ENCODE data around the gene ALX4.

The ALX4 gene

GRCh38 chr11:44243086-44243485 lies 66.9 kb downstream of the ALX4 start:
- ATAC-seq, result no peak

GRCh38 chr11:44241851-44242250 lies 68.1 kb downstream of the ALX4 start:
- ATAC-seq, result no peak

- ATAC-seq, result no peak
Observed at GRCh38 chr11:44237156-44237555, 72.8 kb downstream of the ALX4 start.

DNA sequence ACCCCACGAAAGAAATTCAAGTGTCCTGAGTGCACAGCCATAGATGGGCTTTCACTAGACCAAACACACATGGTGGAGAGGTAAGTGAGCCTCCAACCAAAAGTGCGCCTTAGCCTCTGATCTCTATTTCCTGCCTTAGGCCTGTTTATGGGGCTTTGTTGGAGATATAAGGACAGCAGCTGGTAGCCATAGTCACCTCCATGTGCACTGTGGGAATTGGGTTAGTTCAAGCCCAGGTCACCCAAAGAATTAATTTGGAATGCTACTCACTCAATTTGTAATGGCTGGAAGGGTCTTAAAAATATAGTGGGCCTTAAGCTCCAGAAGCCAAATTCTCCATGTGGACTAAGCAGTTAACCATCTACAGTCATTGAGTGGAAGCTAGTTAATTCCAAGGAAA lies 73.6 kb downstream of the ALX4 start:
- ATAC-seq, result no peak

- ATAC-seq, result no peak
Observed at GRCh38 chr11:44235765-44236201, 74.2 kb downstream of the ALX4 start.

DNA sequence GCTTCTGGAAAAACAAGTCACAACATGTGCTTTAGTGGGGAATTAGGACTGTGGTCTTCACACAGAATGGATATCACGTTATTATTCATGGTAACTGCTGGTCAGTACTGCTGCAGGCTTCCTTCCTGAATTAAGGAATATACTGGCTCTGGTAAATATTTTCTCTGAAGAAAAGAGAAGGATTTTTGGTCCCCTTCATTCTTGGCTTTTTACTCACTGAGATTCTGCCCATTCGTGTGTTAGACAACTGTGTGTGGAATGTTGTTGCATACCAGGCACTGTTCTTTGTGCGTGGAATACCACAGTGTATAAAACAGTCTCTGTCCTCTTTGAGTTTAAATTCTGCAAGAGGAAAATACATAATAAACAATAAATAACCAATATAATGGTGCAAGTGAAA lies 80.3 kb downstream of the ALX4 start:
- no peak for ATAC-seq

DNA sequence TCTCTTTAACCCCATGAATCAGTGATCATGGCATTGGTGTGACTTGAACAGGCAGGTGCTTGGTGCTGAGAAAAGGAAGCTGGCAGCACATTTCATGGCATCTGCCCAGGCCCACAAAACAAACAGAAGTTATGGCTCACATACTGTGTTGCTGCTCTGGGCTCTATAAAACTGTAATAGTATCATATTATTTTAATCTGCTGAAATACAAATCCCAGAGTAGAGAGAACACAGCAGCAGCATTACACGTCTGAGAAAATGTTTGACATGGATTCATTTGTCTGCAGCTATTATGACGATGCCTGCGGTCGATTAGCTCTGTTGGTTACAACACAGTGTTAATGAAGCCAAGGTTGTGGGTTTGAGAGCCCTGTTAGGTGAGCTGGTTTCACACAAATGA lies 80.8 kb downstream of the ALX4 start:
- ATAC-seq, result no peak

GRCh38 chr11:44228379-44228778 lies 81.6 kb downstream of the ALX4 start:
- ATAC-seq, result no peak

DNA sequence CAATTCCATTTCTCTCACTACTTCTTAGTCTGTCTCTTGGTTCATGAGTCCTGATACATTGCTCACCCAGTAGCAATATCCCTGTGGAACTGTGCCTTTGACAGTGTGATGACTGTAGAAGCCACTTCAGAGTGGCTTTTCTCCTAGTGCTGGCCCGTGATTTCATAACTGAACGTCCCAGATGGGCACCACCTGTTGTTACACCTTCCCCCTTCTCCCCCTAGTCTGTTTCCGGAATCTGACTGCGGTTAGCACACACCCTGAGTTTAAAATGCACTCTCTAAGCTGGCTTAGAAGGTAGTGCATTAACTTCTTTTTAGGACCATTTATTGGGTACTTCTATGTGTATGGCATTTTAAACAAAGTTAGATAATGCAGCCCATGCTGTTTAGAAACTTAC lies 83.0 kb downstream of the ALX4 start:
- no peak for ATAC-seq

GRCh38 chr11:44226490-44226889 lies 83.4 kb downstream of the ALX4 start:
- no peak for ATAC-seq

DNA sequence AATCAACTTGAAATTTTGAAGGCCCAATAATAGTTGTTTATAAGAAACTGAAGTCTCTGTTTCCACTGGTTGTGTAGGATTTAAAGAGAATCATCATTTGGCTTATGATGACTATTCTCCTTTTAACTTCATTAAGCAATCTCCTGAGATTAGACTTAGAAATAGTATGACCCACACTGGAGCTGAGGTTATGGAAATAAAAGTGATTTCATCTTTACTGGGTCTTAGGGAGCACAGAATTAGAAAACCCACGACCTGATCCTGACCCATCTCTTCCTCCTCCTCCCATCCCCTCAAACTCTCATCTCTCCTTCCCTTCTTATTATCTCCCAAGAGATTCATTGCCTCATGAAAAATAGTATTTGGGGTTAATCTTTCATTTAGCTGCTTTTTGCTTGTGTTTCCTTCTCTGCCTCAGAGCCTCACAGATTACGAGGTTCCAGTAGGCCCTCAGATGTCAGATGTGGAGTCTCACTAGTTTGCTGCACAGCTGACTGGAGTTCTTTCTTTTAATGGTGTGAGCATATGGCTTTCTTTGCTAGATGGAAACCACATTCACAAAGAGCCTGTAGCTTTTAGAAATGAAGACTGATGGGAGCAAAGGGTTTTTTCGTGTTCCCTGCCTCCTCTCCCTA lies 85.0 kb downstream of the ALX4 start:
- ATAC-seq, result no peak

DNA sequence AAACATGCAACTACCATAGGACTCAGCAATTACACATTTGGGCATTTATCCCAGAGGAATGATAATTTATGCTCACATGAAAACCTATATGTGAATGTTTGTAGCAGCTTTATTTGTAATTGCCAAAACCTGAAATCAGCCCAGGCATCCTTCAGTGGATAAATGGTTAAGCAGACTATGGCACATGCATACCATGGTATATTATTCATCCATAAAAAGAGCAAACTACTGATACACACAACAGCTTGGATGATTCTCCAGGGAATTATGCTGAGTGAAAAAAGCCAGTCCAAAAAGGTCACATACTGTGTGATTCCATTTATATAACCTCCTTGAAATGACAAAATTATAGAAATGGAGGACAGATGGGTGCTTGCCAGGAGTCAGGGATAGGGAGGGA lies 86.7 kb downstream of the ALX4 start:
- ATAC-seq, result no peak

- ATAC-seq, result no peak
Observed at GRCh38 chr11:44221992-44222391, 87.9 kb downstream of the ALX4 start.

GRCh38 chr11:44221456-44221855 lies 88.5 kb downstream of the ALX4 start:
- no peak for ATAC-seq

GRCh38 chr11:44219830-44220796 lies 89.8 kb downstream of the ALX4 start:
- no peak for ATAC-seq

- ATAC-seq, result no peak
Observed at GRCh38 chr11:44217432-44217831, 92.5 kb downstream of the ALX4 start.

DNA sequence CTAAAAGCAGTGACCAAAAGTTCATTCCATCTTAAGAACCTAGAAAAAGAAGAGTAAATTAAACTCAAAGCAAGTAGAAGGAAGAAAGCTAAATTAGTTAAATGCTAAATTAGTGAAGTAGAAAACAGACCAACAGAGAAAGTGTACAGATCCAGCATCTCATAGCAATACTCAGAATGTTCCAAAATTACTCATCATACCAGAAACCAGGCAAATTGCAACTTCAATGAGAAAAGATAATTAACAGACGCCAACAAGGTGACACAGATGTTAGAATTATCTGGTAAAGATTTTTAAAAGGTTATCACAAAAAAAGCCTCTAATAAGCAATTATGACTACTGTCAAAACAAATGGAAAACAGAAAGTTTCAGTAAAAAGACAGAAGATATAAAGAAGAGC lies 96.8 kb downstream of the ALX4 start:
- ATAC-seq, result no peak

DNA sequence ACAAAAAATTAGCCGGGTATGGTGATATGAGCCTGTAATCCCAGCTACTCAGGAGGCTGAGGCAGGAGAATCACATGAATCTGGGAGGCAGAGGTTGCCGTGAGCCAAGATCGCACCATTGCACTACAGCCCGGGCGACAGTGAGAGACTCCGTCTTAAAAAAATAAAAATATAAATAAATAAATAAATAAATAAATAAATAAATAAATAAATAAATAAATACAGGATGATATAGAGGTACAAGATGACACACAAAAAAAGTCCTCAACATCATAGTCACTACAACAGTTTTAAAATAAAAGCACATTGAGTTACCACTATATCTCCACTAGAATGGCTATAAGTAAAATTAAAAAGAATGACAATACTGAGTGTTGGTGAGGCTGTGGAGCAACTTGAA lies 97.8 kb downstream of the ALX4 start:
- no peak for ATAC-seq
